HG02759 (cell line): Measurements from ENCODE around the gene ARHGAP26.

Experiments used
- ATAC-seq: cut with Tn5 transposase; IDR thresholded peaks from one replicate; pipeline ENCODE4 v1.9.1; 2021; ENCODE audit warnings: mild to moderate bottlenecking, moderate library complexity; ENCODE audit not compliant: unreplicated experiment

ARHGAP26 gene

GRCh38 chr5:142810743-142811290 is 40.6 kb downstream of the ARHGAP26 start:
- ATAC-seq: no peak

- ATAC-seq: no peak
Observed at GRCh38 chr5:142811866-142812557, 41.8 kb downstream of the ARHGAP26 start.

GRCh38 chr5:142813220-142813619 is 43.0 kb downstream of the ARHGAP26 start:
- ATAC-seq: no peak

GRCh38 chr5:142814122-142814521 is 43.9 kb downstream of the ARHGAP26 start:
- no peak for ATAC-seq

- ATAC-seq: no peak
Observed at GRCh38 chr5:142815469-142815868, 45.3 kb downstream of the ARHGAP26 start.

GRCh38 chr5:142816531-142817430 is 46.6 kb downstream of the ARHGAP26 start:
- no peak for ATAC-seq

- no peak for ATAC-seq
Observed at GRCh38 chr5:142817949-142818431, 47.8 kb downstream of the ARHGAP26 start.

GRCh38 chr5:142819292-142819691 is 49.1 kb downstream of the ARHGAP26 start:
- no peak for ATAC-seq

- no peak for ATAC-seq
Observed at GRCh38 chr5:142819825-142820224, 49.6 kb downstream of the ARHGAP26 start.

GRCh38 chr5:142820447-142820846 is 50.3 kb downstream of the ARHGAP26 start:
- ATAC-seq: no peak

GRCh38 chr5:142821034-142821732 is 51.0 kb downstream of the ARHGAP26 start:
- no peak for ATAC-seq

GRCh38 chr5:142821733-142822487 is 51.7 kb downstream of the ARHGAP26 start:
- ATAC-seq: peak; percentile 85

- ATAC-seq: no peak
Observed at GRCh38 chr5:142823126-142823525, 52.9 kb downstream of the ARHGAP26 start.

GRCh38 chr5:142823806-142824205 is 53.6 kb downstream of the ARHGAP26 start:
- no peak for ATAC-seq

- ATAC-seq: no peak
Observed at GRCh38 chr5:142824391-142824790, 54.2 kb downstream of the ARHGAP26 start.

- ATAC-seq: no peak
Observed at GRCh38 chr5:142825378-142826089, 55.4 kb downstream of the ARHGAP26 start.

- no peak for ATAC-seq
Observed at GRCh38 chr5:142826093-142826492, 55.9 kb downstream of the ARHGAP26 start.

GRCh38 chr5:142826741-142827492 is 56.7 kb downstream of the ARHGAP26 start:
- ATAC-seq: no peak
